Measurements from ENCODE around the gene LIG1.

LIG1 gene

GRCh38 chr19:48169939-48170803, at the start of gene LIG1, which contains the start of gene ZSWIM9:
TSS of gene LIG1 (minus strand) at chr19:48170344. CDS start at chr19:48165566, 4,778 bp downstream.
TSS of gene ZSWIM9 (plus strand) at chr19:48170680. CDS start at chr19:48171803, 1,123 bp downstream.
- peak; percentile 75 to 78 for DNase-seq

- DNase-seq = no peak
These were observed 48.9 kb upstream of the LIG1 start for GRCh38 chr19:48218997-48219396.

GRCh38 chr19:48216933-48217332, 46.8 kb upstream of the LIG1 start:
- DNase-seq = no peak

- DNase-seq = no peak
These were observed 43.8 kb upstream of the LIG1 start for GRCh38 chr19:48213959-48214358.

- DNase-seq = no peak
These were observed 39.9 kb upstream of the LIG1 start for GRCh38 chr19:48210005-48210404.

- DNase-seq = no peak
These were observed 36.4 kb upstream of the LIG1 start for GRCh38 chr19:48206397-48207093.

GRCh38 chr19:48203794-48204628, 33.9 kb upstream of the LIG1 start:
- DNase-seq = peak; percentile 91 to 98

GRCh38 chr19:48203222-48203793, 33.2 kb upstream of the LIG1 start:
- DNase-seq = no peak

- DNase-seq = no peak
These were observed 27.0 kb upstream of the LIG1 start for GRCh38 chr19:48196933-48197665.

- DNase-seq = no peak
These were observed 26.2 kb upstream of the LIG1 start for GRCh38 chr19:48196321-48196763.

- no peak for DNase-seq
These were observed 25.0 kb upstream of the LIG1 start for GRCh38 chr19:48194844-48195830.

GRCh38 chr19:48194041-48194843, 24.1 kb upstream of the LIG1 start:
- no peak for DNase-seq

GRCh38 chr19:48192750-48193149, 22.6 kb upstream of the LIG1 start:
- DNase-seq = no peak

GRCh38 chr19:48190885-48191284, 20.7 kb upstream of the LIG1 start:
- no peak for DNase-seq

- DNase-seq = peak; percentile 48 to 51
These were observed 20.2 kb upstream of the LIG1 start for GRCh38 chr19:48190288-48190884.

GRCh38 chr19:48186541-48186991, 16.4 kb upstream of the LIG1 start:
- no peak for DNase-seq

GRCh38 chr19:48186015-48186414, 15.9 kb upstream of the LIG1 start:
- no peak for DNase-seq

- no peak for DNase-seq
These were observed 13.2 kb upstream of the LIG1 start for GRCh38 chr19:48183356-48183755.

GRCh38 chr19:48182434-48182833, 12.3 kb upstream of the LIG1 start:
- no peak for DNase-seq

All from cerebellar nuclear complex (tissue), 1 donor.